Upper lobe of right lung (tissue), 1 donor: ENCODE data around the gene SLC44A1. TPM values are rescaled to one million over a fixed set of nuclear protein-coding genes. Genes with fewer than 3 reads are reported as not detected.
A peak's percentile ranks its signal among the peaks of the same experiment; 100 is the strongest.

ENCODE experiments used
- ATAC-seq: fragments of 200-7000 bp; cut with Tn5 transposase; one replicate; pipeline ENCODE4 v1.9.1; 2020; ENCODE audit warnings: mild to moderate bottlenecking, moderate library complexity
- DNase-seq: peaks from one replicate; pipeline ENCODE4 v3.0.0-alpha.2; 2020
- H3K27ac ChIP-seq: fragments of 200-600 bp; one replicate; pipeline ENCODE4 v1.8.0; 2022
- H3K27me3 ChIP-seq: fragments of 200-600 bp; one replicate; pipeline ENCODE4 v1.8.0; 2022; ENCODE audit warnings: mild to moderate bottlenecking
- H3K36me3 ChIP-seq: fragments of 200-600 bp; one replicate; pipeline ENCODE4 v1.8.0; 2022
- H3K4me1 ChIP-seq: fragments of 200-600 bp; one replicate; pipeline ENCODE4 v1.8.0; 2022
- H3K4me3 ChIP-seq: fragments of 200-600 bp; one replicate; pipeline ENCODE4 v1.8.0; 2022; ENCODE audit warnings: mild to moderate bottlenecking
- H3K9me3 ChIP-seq: fragments of 200-600 bp; one replicate; pipeline ENCODE4 v1.8.0; 2022
- intact Hi-C: fragments of 100-400 bp; cut with DNase I; formaldehyde crosslinking; loops from one replicate; pipeline ENCODE4 v1.11.0; 2022
- long read RNA-seq: library from polyadenylated mRNA; unstranded; transcript quantifications from one replicate; pipeline ENCODE4 v2.0.0, GENCODE V29; 2021
- total RNA-seq: library from RNA; stranded (reverse); fragmentation: NEBNext Ultra II Directional; extraction: Animal tissue kit (Norgen Biotek cat#: 25700); gene quantifications from one replicate; pipeline ENCODE4 v1.2.1, GENCODE V29; 2021
- TF ChIP-seq, protein P1 (sequence below): fragments of 200-600 bp; IDR thresholded peaks from one replicate; pipeline ENCODE4 v1.8.0; 2022; ENCODE audit warnings: antibody characterized with exemption
- donor health status: DM: no; HTN: yes; CAD: no; lungs with severe emphysema.

SLC44A1 gene
- total RNA-seq: 66.1 TPM
- long read RNA-seq, full-length matches to known transcripts: 153 of 183 reads
- long read RNA-seq, partial matches to known transcripts: 7 of 183 reads
- long read RNA-seq, other reads (novel, unspliced or antisense): 23 of 183 reads

DNA sequence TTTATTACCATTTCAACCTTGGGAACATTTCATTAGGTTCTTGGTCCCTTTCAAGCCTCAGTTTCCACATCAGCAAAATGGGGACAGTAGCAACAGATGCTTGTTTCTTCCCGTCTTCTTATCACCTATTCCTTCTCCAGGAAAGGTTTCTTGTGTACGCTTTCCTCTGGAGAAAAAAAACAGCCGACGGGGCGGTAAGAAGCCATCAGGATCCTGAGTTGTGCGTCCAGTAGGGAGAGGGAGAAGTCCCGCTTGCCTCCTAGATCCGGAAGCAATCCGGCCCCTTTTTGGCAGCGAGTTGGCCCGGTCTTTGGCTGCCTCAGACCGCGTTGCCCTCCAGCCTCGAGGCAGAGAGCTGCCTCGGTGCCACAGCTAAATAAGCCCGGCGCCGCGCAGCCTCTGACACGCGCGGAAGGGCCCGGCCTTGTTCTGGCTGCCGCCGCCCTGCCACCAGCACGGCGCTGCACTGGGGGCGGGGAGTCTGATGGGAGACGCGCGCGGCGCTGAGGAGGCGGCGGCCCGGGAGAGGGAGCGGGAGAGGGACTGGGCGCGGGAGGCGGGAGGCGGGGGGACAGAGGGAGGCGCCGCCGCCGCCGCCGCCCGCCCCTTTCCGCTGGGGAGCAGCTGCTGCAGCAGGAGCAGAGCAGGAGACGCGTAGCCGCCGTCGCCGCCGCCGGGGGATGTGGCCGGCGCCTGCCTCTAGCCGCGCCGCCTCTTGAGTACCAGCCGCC, at the start of gene SLC44A1:
SLC44A1 (plus strand) TSS at position 649 of the 731 bp plus-strand sequence. CDS start 218 bp downstream, outside the sequence.
- DNase-seq: peak; percentile 99
- peak; percentile 98 for ATAC-seq
- intact Hi-C loops: no loop called here
- H3K4me1 ChIP-seq: peaks cover 23% of the 10 kb centered on the region
- H3K4me3 ChIP-seq: peak within 1 kb of the TSS; percentile 69
- H3K27ac ChIP-seq: peak within 1 kb of the TSS; percentile 85
- no peaks in the 10 kb centered on the region for H3K27me3 ChIP-seq
- no peaks in the 10 kb centered on the region for H3K36me3 ChIP-seq
- TF ChIP-seq, protein P1, sequence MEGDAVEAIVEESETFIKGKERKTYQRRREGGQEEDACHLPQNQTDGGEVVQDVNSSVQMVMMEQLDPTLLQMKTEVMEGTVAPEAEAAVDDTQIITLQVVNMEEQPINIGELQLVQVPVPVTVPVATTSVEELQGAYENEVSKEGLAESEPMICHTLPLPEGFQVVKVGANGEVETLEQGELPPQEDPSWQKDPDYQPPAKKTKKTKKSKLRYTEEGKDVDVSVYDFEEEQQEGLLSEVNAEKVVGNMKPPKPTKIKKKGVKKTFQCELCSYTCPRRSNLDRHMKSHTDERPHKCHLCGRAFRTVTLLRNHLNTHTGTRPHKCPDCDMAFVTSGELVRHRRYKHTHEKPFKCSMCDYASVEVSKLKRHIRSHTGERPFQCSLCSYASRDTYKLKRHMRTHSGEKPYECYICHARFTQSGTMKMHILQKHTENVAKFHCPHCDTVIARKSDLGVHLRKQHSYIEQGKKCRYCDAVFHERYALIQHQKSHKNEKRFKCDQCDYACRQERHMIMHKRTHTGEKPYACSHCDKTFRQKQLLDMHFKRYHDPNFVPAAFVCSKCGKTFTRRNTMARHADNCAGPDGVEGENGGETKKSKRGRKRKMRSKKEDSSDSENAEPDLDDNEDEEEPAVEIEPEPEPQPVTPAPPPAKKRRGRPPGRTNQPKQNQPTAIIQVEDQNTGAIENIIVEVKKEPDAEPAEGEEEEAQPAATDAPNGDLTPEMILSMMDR: no peak
- H3K9me3 ChIP-seq: no peaks in the 10 kb centered on the region

DNA sequence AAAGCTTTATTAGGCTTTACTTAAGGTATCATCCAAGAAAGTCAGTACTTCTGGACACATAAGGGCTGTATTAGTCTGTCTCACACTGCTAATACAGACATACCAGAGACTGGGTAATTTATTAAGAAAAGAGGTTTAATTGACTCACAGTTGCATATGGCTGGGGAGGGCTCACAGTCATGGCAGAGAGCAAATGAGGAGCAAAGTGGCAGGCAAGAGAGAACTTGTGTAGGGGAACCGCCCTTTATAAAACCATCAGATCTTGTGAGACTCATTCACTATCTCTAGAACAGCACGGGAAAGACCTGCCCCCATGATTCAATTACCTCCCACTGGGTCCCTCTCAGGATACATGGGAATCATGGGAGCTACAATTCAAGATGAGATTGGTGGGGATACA, 49.2 kb upstream of the SLC44A1 start:
- TF ChIP-seq, protein P1: no peak
- Histone ChIP-seq H3K27ac (no peak overlapping the region), H3K27me3 (no peaks in the 10 kb centered on the region), H3K36me3 (no peaks in the 10 kb centered on the region), H3K4me3 (no peak overlapping the region), H3K4me1 (no peaks in the 10 kb centered on the region), H3K9me3 (no peaks in the 10 kb centered on the region)
- no peak for ATAC-seq
- intact Hi-C loops: no loop called here
- DNase-seq: no peak

- TF ChIP-seq, protein P1: no peak
- Histone ChIP-seq H3K36me3 (no peaks in the 10 kb centered on the region), H3K4me1 (no peaks in the 10 kb centered on the region), H3K9me3 (no peaks in the 10 kb centered on the region), H3K27me3 (no peaks in the 10 kb centered on the region), H3K27ac (no peak overlapping the region), H3K4me3 (no peak overlapping the region)
- intact Hi-C loops: no loop called here
- DNase-seq (no peak), ATAC-seq (no peak)
Observed at GRCh38 chr9:105198023-105198422, 46.4 kb upstream of the SLC44A1 start.

GRCh38 chr9:105198865-105199264, 45.6 kb upstream of the SLC44A1 start:
- intact Hi-C loops: no loop called here
- ATAC-seq (no peak), DNase-seq (no peak)
- TF ChIP-seq, protein P1: no peak
- Histone ChIP-seq H3K4me1 (no peaks in the 10 kb centered on the region), H3K27me3 (no peaks in the 10 kb centered on the region), H3K9me3 (no peaks in the 10 kb centered on the region), H3K4me3 (no peak overlapping the region), H3K36me3 (no peaks in the 10 kb centered on the region), H3K27ac (no peak overlapping the region)

DNA sequence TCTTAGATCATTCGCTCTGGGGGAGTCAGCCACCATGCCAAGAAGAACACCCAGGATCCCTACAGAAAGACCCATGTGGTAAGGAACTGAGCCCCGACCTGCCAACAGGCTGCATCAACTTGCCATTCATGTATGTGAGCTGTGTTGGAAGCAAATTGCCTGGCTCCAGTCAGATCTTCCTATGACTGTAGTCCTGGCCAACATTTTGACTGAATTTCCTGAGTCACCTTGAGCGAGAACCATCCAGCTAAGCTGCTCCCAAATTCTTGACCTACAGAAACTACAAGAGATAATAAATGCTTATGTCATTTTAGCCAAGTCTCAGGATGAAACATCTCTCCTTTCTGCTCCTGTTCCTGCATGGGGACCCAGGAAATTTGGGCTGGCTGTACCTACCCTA, 40.0 kb upstream of the SLC44A1 start:
- Histone ChIP-seq H3K36me3 (no peaks in the 10 kb centered on the region), H3K27me3 (no peaks in the 10 kb centered on the region), H3K27ac (no peak overlapping the region), H3K9me3 (no peaks in the 10 kb centered on the region), H3K4me1 (peaks cover 16% of the 10 kb centered on the region), H3K4me3 (no peak overlapping the region)
- ATAC-seq (no peak), DNase-seq (no peak)
- TF ChIP-seq, protein P1: no peak
- intact Hi-C loops: no loop called here
